Smooth muscle cell (in vitro differentiated cells): ENCODE results near the gene LIPM. TPM values are rescaled to one million over a fixed set of nuclear protein-coding genes. Genes with fewer than 3 reads are reported as not detected.

Source experiments
- DNase-seq: peaks from one replicate; lab custom pipeline; 2025; ENCODE audit not compliant: unreplicated experiment; lab: John Stamatoyannopoulos, UW
- H2AFZ ChIP-seq: fragments of 200-600 bp; sonication (generic); 2 replicates; pipeline ENCODE4 v1.6.0; 2016; ENCODE audit warnings: antibody characterized with exemption, low read depth, mild to moderate bottlenecking
- H3F3A ChIP-seq: fragments of 200-600 bp; sonication (generic); 2 replicates; pipeline ENCODE4 v1.6.0; 2017; ENCODE audit warnings: antibody characterized with exemption, low read depth
- H3K27ac ChIP-seq: fragments of 200-600 bp; sonication (generic); 2 replicates; pipeline ENCODE4 v1.5.1; 2016; ENCODE audit warnings: low read depth, mild to moderate bottlenecking
- H3K27me3 ChIP-seq: fragments of 200-600 bp; sonication (generic); 2 replicates; pipeline ENCODE4 v1.6.1; 2016; ENCODE audit warnings: low read depth, mild to moderate bottlenecking
- H3K36me3 ChIP-seq: fragments of 200-600 bp; sonication (generic); 2 replicates; pipeline ENCODE4 v1.5.1; 2016; ENCODE audit warnings: low read depth
- H3K4me1 ChIP-seq: fragments of 200-600 bp; sonication (generic); 2 replicates; pipeline ENCODE4 v1.5.1; 2016; ENCODE audit warnings: low read depth
- H3K4me2 ChIP-seq: fragments of 200-600 bp; sonication (generic); 2 replicates; pipeline ENCODE4 v1.6.0; 2016; ENCODE audit warnings: mild to moderate bottlenecking
- H3K4me3 ChIP-seq: fragments of 200-600 bp; sonication (generic); 2 replicates; pipeline ENCODE4 v1.5.1; 2016; ENCODE audit warnings: mild to moderate bottlenecking
- H3K79me2 ChIP-seq: fragments of 200-600 bp; sonication (generic); 2 replicates; pipeline ENCODE4 v1.6.0; 2016; ENCODE audit warnings: low read depth, mild to moderate bottlenecking
- H3K9ac ChIP-seq: fragments of 200-600 bp; sonication (generic); 2 replicates; pipeline ENCODE4 v1.6.0; 2016; ENCODE audit warnings: low read depth
- H3K9me3 ChIP-seq: fragments of 200-600 bp; sonication (generic); replicated peaks from 2 replicates; pipeline ENCODE4 v1.5.1; 2016; ENCODE audit warnings: low read depth
- H4K20me1 ChIP-seq: fragments of 200-600 bp; sonication (generic); 2 replicates; pipeline ENCODE4 v1.6.0; 2016; ENCODE audit warnings: low read depth
- CTCF ChIP-seq: fragments of 200-600 bp; sonication (generic); IDR thresholded peaks from 2 replicates; pipeline ENCODE4 v1.5.1; 2017; ENCODE audit warnings: borderline replicate concordance, mild to moderate bottlenecking, antibody characterized with exemption; ENCODE audit not compliant: insufficient read depth, poor library complexity, severe bottlenecking
- WGBS: methylation state at CpG from one replicate; pipeline ENCODE4 v1.1.7; 2016; ENCODE audit warnings: low lambda C conversion rate; 5-methylcytosine and 5-hydroxymethylcytosine counted together
- polyA plus RNA-seq: library from polyadenylated mRNA; unstranded; fragments of >200 nt; fragmentation: Nextera tagmentation; extraction: Ambion mirVana; gene quantifications from 2 replicates; pipeline ENCODE4 v1.2.1, GENCODE V29; 2016
- total RNA-seq: library from RNA; depleted of rRNA; stranded (reverse); fragments of >200 nt; gene quantifications from 2 replicates; pipeline ENCODE4 v1.2.3, GENCODE V29; 2014

Gene LIPM
- total and polyA plus RNA-seq, 2 experiments from 2014 or later: 0.67 TPM; not detected in 1

DNA sequence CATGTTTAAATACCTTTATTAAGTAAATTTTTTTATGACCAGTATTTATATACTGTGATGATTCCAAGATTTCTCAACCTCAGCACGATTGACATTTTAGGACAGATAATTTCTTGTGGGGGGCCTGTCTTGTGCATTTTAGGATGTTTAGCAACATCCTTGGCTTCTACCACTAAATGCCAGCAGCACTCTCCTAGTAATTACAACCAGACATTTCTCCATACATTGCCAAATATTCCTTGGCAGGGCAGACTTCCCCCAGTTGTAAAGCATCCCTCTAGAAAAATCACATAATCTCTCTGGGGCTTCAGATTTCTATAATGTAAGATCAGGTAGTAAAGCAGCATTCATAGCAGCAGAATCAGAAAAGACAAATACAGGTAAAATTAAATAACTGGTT lies 7.8 kb upstream of the LIPM start:
- peak overlapping the region; percentile 72 for H3K27ac ChIP-seq
- H4K20me1 ChIP-seq: no peaks in the 10 kb centered on the region
- DNase-seq: no peak
- H3K9ac ChIP-seq: no peak overlapping the region
- no peak overlapping the region for H3K4me2 ChIP-seq
- no peak overlapping the region for H2AFZ ChIP-seq
- H3K27me3 ChIP-seq: no peaks in the 10 kb centered on the region
- no peak overlapping the region for H3K4me3 ChIP-seq
- peaks cover 14% of the 10 kb centered on the region for H3F3A ChIP-seq
- WGBS: 60% methylated on average over 1 of the region's 1 CpG
- TF ChIP-seq CTCF: no peak
- no peaks in the 10 kb centered on the region for H3K36me3 ChIP-seq
- H3K79me2 ChIP-seq: no peaks in the 10 kb centered on the region
- H3K4me1 ChIP-seq: peaks cover 9% of the 10 kb centered on the region
- H3K9me3 ChIP-seq: no peaks in the 10 kb centered on the region

DNA sequence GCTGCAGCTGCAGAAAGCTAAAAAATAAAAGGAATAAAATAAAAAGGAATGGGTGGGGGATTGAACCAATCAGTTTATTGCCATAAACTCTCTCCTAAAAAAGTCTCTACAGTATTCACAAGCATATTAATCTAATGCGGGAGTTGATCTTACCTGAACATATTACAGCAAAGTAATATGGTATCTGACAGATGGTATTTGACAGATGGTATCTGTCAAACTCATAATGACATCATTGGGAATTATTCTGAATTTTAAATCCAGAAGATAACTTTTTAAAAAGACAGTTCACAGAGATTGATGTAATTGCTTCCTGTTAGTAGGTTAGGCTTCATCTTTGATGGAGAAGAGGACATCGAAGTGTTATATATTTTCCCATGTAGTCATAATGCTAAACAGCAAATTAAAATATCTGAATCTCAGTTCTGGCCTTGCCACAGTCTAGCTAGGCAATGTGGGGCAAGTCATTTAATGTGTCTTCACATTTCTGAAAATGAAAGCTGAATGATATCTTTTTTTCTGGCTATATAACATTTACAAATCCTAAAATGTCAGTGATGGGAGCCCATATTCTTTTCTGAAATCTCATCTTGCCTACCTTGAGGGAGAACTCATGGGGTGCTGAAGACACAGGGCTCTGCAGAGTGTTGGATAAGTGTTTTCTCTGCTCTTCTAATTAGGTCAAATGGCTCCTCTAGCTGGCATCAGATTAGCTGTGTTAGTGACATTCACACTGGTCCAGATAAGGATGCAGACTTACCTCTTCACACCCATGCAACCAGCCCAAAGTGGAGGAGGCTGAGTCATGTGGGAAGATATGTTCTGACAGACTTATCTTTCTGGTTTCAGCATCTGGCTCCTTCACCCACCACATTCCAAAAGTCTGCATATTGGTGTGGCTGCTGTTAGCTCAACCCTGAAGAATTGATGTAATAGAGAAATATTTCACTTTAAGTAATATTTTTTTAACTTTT lies 2.1 kb upstream of the LIPM start:
- Histone ChIP-seq H4K20me1 (no peaks in the 10 kb centered on the region), H3K4me1 (no peaks in the 10 kb centered on the region), H3K79me2 (no peaks in the 10 kb centered on the region), H3K27me3 (no peaks in the 10 kb centered on the region), H3K4me2 (peak overlapping the region; percentile 37), H3K4me3 (no peak overlapping the region), H3K9ac (no peak overlapping the region), H3K27ac (peak overlapping the region; percentile 47), H2AFZ (no peak overlapping the region), H3K9me3 (no peaks in the 10 kb centered on the region), H3F3A (no peaks in the 10 kb centered on the region), H3K36me3 (no peaks in the 10 kb centered on the region)
- 91% methylated on average over 2 of the region's 2 CpGs for WGBS
- no peak for TF ChIP-seq CTCF
- no peak for DNase-seq

DNA sequence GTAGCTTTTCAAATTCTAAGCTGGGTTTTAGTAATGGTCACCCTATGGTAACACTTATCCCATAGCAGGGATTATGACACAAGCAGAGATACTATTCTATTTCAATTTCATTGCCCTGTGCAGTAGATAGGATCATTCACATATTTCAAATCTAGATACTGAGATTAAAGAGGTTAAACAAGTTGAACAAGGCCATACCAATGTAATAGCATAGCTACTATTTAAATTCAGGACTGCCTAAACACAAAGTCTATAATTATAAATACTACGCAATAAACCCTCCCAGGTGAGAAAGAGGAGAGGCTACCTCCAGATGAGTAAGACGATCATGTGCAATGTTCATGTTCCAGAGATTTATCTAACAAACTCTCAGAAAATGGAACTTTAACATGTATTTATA lies 1.1 kb downstream of the LIPM start:
- Histone ChIP-seq H3K9me3 (no peaks in the 10 kb centered on the region), H3K79me2 (no peaks in the 10 kb centered on the region), H4K20me1 (no peaks in the 10 kb centered on the region), H3K4me2 (no peak overlapping the region), H3K27me3 (no peaks in the 10 kb centered on the region), H3K27ac (peak overlapping the region; percentile 52), H3K36me3 (no peaks in the 10 kb centered on the region), H3K9ac (no peak overlapping the region), H3F3A (no peaks in the 10 kb centered on the region), H3K4me1 (no peaks in the 10 kb centered on the region), H3K4me3 (no peak overlapping the region), H2AFZ (no peak overlapping the region)
- TF ChIP-seq CTCF: no peak
- WGBS: 89% methylated on average over 2 of the region's 2 CpGs
- DNase-seq: no peak
